Mammary epithelial cell (primary cell): ENCODE measurements around the gene ARMCX4.

Source experiments
- EZH2 ChIP-seq: IDR thresholded peaks from 2 replicates; pipeline ENCODE4 v1.6.1; 2012; ENCODE audit warnings: low read length, inconsistent platforms, borderline replicate concordance
- TF ChIP-seq, protein P1 (sequence below), 2 donors: IDR thresholded peaks in 1 of 2; conservative IDR thresholded peaks in 1 of 2; 2 replicates each; pipeline ENCODE4 v1.5.1; 2011 to 2012; ENCODE audit warnings: inconsistent platforms in 2 of 2, low read length in 2 of 2, mild to moderate bottlenecking in 2 of 2, control low read depth in 1 of 2, low read depth in 1 of 2; ENCODE audit not compliant: insufficient read depth in 1 of 2; ENCODE audit errors: extremely low read depth in 1 of 2

DNA sequence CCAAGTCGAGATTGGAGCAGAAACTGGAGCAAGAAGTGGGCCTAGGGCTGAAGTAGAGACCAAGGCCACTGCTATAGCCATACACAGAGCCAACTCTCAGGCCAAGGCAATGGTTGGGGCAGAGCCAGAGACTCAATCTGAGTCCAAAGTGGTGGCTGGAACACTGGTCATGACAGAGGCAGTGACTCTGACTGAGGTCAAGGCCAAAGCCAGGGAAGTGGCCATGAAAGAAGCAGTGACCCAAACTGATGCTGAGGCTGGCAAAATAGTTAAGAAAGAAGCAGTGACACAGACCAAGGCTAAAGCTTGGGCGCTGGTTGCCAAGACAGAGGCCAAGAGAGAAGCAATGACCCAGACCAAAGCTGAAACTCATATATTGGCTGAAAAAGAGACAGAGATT, 3.5 kb downstream of the ARMCX4 start:
- TF ChIP-seq, protein P1, sequence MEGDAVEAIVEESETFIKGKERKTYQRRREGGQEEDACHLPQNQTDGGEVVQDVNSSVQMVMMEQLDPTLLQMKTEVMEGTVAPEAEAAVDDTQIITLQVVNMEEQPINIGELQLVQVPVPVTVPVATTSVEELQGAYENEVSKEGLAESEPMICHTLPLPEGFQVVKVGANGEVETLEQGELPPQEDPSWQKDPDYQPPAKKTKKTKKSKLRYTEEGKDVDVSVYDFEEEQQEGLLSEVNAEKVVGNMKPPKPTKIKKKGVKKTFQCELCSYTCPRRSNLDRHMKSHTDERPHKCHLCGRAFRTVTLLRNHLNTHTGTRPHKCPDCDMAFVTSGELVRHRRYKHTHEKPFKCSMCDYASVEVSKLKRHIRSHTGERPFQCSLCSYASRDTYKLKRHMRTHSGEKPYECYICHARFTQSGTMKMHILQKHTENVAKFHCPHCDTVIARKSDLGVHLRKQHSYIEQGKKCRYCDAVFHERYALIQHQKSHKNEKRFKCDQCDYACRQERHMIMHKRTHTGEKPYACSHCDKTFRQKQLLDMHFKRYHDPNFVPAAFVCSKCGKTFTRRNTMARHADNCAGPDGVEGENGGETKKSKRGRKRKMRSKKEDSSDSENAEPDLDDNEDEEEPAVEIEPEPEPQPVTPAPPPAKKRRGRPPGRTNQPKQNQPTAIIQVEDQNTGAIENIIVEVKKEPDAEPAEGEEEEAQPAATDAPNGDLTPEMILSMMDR (conservative IDR thresholded peaks at IDR 0.05 in 1 of 2, IDR thresholded peaks at IDR 0.05 in 1 of 2; ENCODE audit: extremely low read depth in 1 of 2, insufficient read depth in 1 of 2, low read depth in 1 of 2, low read length in 2 of 2), result no peak
- no peak for TF ChIP-seq EZH2
